Mesendoderm (in vitro differentiated cells): Measurements from ENCODE around the gene ASS1.

ENCODE experiments used
- DNase-seq: peaks from one replicate; pipeline ENCODE4 v3.0.0; 2013
- H2AK5ac ChIP-seq: 2 replicates; pipeline ENCODE4 v1.6.1; 2013; ENCODE audit warnings: low read length, inconsistent platforms
- H2BK120ac ChIP-seq: 2 replicates; pipeline ENCODE4 v1.6.1; 2013; ENCODE audit warnings: low read depth, mild to moderate bottlenecking, low read length, moderate library complexity, mixed read lengths
- H2BK15ac ChIP-seq: replicated peaks from 2 replicates; pipeline ENCODE4 v1.6.1; 2013; ENCODE audit warnings: low read depth, mild to moderate bottlenecking, moderate library complexity
- H2BK5ac ChIP-seq: 2 replicates; pipeline ENCODE4 v1.6.1; 2013; ENCODE audit warnings: low read length, inconsistent platforms
- H3K18ac ChIP-seq: 2 replicates; pipeline ENCODE4 v1.6.1; 2013; ENCODE audit warnings: mild to moderate bottlenecking, low read length, mixed read lengths
- H3K23ac ChIP-seq: one replicate; pipeline ENCODE4 v1.6.1; 2013; ENCODE audit warnings: low read length
- H3K27ac ChIP-seq: 2 replicates; pipeline ENCODE4 v1.5.1; 2013; ENCODE audit warnings: low read depth, mild to moderate bottlenecking, inconsistent platforms, low read length, moderate library complexity
- H3K27me3 ChIP-seq: 2 replicates; pipeline ENCODE4 v1.6.1; 2013; ENCODE audit warnings: low read length, control low read depth, mild to moderate bottlenecking, inconsistent platforms; ENCODE audit not compliant: insufficient read depth, poor library complexity
- H3K36me3 ChIP-seq: 2 replicates; pipeline ENCODE4 v1.6.1; 2013; ENCODE audit warnings: low read length, inconsistent platforms; ENCODE audit not compliant: control insufficient read depth, insufficient read depth
- H3K4ac ChIP-seq: one replicate; pipeline ENCODE4 v1.6.1; 2013; ENCODE audit warnings: low read depth, mild to moderate bottlenecking, low read length, moderate library complexity
- H3K4me1 ChIP-seq: 2 replicates; pipeline ENCODE4 v1.6.1; 2013; ENCODE audit warnings: low read depth, low read length, inconsistent platforms; ENCODE audit not compliant: control insufficient read depth
- H3K4me2 ChIP-seq: 2 replicates; pipeline ENCODE4 v1.6.1; 2013; ENCODE audit warnings: low read length
- H3K4me3 ChIP-seq: 2 replicates; pipeline ENCODE4 v1.5.1; 2013; ENCODE audit warnings: mild to moderate bottlenecking, low read length
- H3K56ac ChIP-seq: one replicate; pipeline ENCODE4 v1.6.1; 2013; ENCODE audit warnings: low read length
- H3K79me1 ChIP-seq: 2 replicates; pipeline ENCODE4 v1.6.1; 2013; ENCODE audit warnings: low read length, inconsistent platforms
- H3K79me2 ChIP-seq: 2 replicates; pipeline ENCODE4 v1.6.1; 2013; ENCODE audit warnings: mild to moderate bottlenecking, low read length; ENCODE audit not compliant: control insufficient read depth, insufficient read depth
- H3K9ac ChIP-seq: 2 replicates; pipeline ENCODE4 v1.6.1; 2013; ENCODE audit warnings: low read length, inconsistent platforms
- H4K5ac ChIP-seq: one replicate; pipeline ENCODE4 v1.6.1; 2013; ENCODE audit warnings: low read length
- H4K8ac ChIP-seq: one replicate; pipeline ENCODE4 v1.6.1; 2013; ENCODE audit warnings: low read depth, mild to moderate bottlenecking, control low read depth, low read length, moderate library complexity
- WGBS: extraction: QIAGEN DNeasy Blood & Tissue Kit; methylation state at CpG from one replicate; pipeline ENCODE4 v1.1.7; 2013; ENCODE audit warnings: low lambda C conversion rate, missing lambda C conversion rate; ENCODE audit not compliant: insufficient coverage; ENCODE audit errors: extremely low coverage; 5-methylcytosine and 5-hydroxymethylcytosine counted together

The ASS1 gene

GRCh38 chr9:130488621-130489330, 44.0 kb downstream of the ASS1 start:
- no CpG with 5 or more reads among the region's 18 CpGs for WGBS

GRCh38 chr9:130490981-130491380, 46.2 kb downstream of the ASS1 start:
- Histone ChIP-seq H4K5ac (no peak overlapping the region), H2BK15ac (no peak overlapping the region), H2BK5ac (no peak overlapping the region), H3K4me3 (no peak overlapping the region), H3K4ac (no peak overlapping the region), H3K23ac (no peak overlapping the region), H3K18ac (no peak overlapping the region), H3K27me3 (no peaks in the 10 kb centered on the region), H3K4me1 (no peaks in the 10 kb centered on the region), H3K9ac (no peak overlapping the region), H3K79me1 (no peaks in the 10 kb centered on the region), H4K8ac (no peak overlapping the region), H3K4me2 (no peak overlapping the region), H3K27ac (no peak overlapping the region), H3K79me2 (no peaks in the 10 kb centered on the region), H2AK5ac (no peak overlapping the region), H3K56ac (no peak overlapping the region), H2BK120ac (no peak overlapping the region), H3K36me3 (peaks cover 3% of the 10 kb centered on the region)
- no CpG with 5 or more reads among the region's 19 CpGs for WGBS
- DNase-seq: no peak

More at GRCh38 chr9:130488621-130489330, 44.0 kb downstream of the ASS1 start:
- H3K4me2 ChIP-seq: no peak overlapping the region
- H3K4me3 ChIP-seq: no peak overlapping the region
- no peaks in the 10 kb centered on the region for H3K79me2 ChIP-seq
- no peak overlapping the region for H2BK120ac ChIP-seq
- no peaks in the 10 kb centered on the region for H3K4me1 ChIP-seq
- H3K9ac ChIP-seq: no peak overlapping the region
- H4K8ac ChIP-seq: no peak overlapping the region
- no peaks in the 10 kb centered on the region for H3K27me3 ChIP-seq
- no peak overlapping the region for H3K56ac ChIP-seq
- no peak overlapping the region for H2BK15ac ChIP-seq
- H3K23ac ChIP-seq: no peak overlapping the region
- no peak overlapping the region for H3K27ac ChIP-seq
- no peak overlapping the region for H2AK5ac ChIP-seq
- H3K79me1 ChIP-seq: no peaks in the 10 kb centered on the region
- no peak overlapping the region for H2BK5ac ChIP-seq
- no peak overlapping the region for H3K18ac ChIP-seq
- no peak overlapping the region for H3K4ac ChIP-seq
- DNase-seq: no peak
- H3K36me3 ChIP-seq: no peaks in the 10 kb centered on the region
- no peak overlapping the region for H4K5ac ChIP-seq

GRCh38 chr9:130491830-130492482, 47.2 kb downstream of the ASS1 start:
- Histone ChIP-seq H3K79me1 (no peaks in the 10 kb centered on the region), H3K4ac (no peak overlapping the region), H4K8ac (no peak overlapping the region), H3K18ac (no peak overlapping the region), H3K9ac (no peak overlapping the region), H2BK15ac (no peak overlapping the region), H3K27me3 (no peaks in the 10 kb centered on the region), H3K36me3 (peaks cover 3% of the 10 kb centered on the region), H3K4me1 (no peaks in the 10 kb centered on the region), H3K4me3 (no peak overlapping the region), H3K56ac (no peak overlapping the region), H3K23ac (no peak overlapping the region), H3K4me2 (no peak overlapping the region), H2BK5ac (no peak overlapping the region), H2BK120ac (no peak overlapping the region), H3K27ac (no peak overlapping the region), H3K79me2 (no peaks in the 10 kb centered on the region), H2AK5ac (no peak overlapping the region), H4K5ac (no peak overlapping the region)
- no CpG with 5 or more reads among the region's 15 CpGs for WGBS
- no peak for DNase-seq

GRCh38 chr9:130493021-130493420, 48.3 kb downstream of the ASS1 start:
- Histone ChIP-seq H3K4me2 (no peak overlapping the region), H3K79me2 (no peaks in the 10 kb centered on the region), H3K23ac (no peak overlapping the region), H3K4me1 (no peaks in the 10 kb centered on the region), H3K4me3 (no peak overlapping the region), H2AK5ac (no peak overlapping the region), H4K8ac (no peak overlapping the region), H2BK5ac (no peak overlapping the region), H3K27me3 (no peaks in the 10 kb centered on the region), H3K79me1 (no peaks in the 10 kb centered on the region), H3K18ac (no peak overlapping the region), H3K9ac (no peak overlapping the region), H4K5ac (no peak overlapping the region), H3K56ac (no peak overlapping the region), H3K4ac (no peak overlapping the region), H2BK15ac (no peak overlapping the region), H3K36me3 (peaks cover 3% of the 10 kb centered on the region), H3K27ac (no peak overlapping the region), H2BK120ac (no peak overlapping the region)
- DNase-seq: no peak
- no CpG with 5 or more reads among the region's 7 CpGs for WGBS

GRCh38 chr9:130493476-130493875, 48.7 kb downstream of the ASS1 start:
- WGBS: no CpG with 5 or more reads among the region's 9 CpGs
- Histone ChIP-seq H3K4ac (no peak overlapping the region), H3K9ac (no peak overlapping the region), H2BK15ac (no peak overlapping the region), H3K36me3 (peaks cover 3% of the 10 kb centered on the region), H3K23ac (no peak overlapping the region), H3K27me3 (no peaks in the 10 kb centered on the region), H3K18ac (no peak overlapping the region), H2BK120ac (no peak overlapping the region), H3K79me1 (no peaks in the 10 kb centered on the region), H3K4me2 (no peak overlapping the region), H3K4me1 (no peaks in the 10 kb centered on the region), H3K79me2 (no peaks in the 10 kb centered on the region), H2AK5ac (no peak overlapping the region), H3K4me3 (no peak overlapping the region), H2BK5ac (no peak overlapping the region), H4K8ac (no peak overlapping the region), H3K56ac (no peak overlapping the region), H4K5ac (no peak overlapping the region), H3K27ac (no peak overlapping the region)
- DNase-seq: no peak
